Measurements from ENCODE around the gene EXD3.

The EXD3 gene

DNA sequence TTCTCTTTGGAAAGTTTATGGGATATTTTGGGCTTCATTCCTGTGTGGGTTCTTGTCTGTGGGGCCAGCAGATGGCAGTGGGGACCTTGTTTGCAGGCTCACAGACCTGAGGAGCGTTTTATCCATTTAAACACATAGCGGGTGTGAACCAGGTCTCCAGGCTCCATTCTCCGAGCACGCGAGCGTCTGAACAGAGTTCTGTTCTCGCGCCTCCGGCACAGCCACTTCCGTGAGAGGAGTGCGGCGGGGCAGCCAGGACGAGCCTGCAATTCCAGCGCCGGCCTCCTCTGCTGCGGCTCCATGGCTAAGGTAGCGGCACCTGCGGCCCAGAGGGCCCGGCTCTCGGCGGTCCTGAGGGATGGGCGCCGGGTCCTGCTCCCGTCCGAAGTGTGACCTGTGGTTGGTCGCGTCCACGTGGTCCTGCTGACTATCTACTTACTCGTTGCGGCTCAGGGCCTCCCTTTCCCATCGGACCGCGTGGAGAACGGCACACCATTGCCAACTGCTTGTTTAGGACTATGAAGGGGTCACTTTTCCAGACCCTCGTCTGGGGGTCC is 128.2 kb downstream of the EXD3 start:
- no peak for DNase-seq (ENCODE audit: low read depth)

DNA sequence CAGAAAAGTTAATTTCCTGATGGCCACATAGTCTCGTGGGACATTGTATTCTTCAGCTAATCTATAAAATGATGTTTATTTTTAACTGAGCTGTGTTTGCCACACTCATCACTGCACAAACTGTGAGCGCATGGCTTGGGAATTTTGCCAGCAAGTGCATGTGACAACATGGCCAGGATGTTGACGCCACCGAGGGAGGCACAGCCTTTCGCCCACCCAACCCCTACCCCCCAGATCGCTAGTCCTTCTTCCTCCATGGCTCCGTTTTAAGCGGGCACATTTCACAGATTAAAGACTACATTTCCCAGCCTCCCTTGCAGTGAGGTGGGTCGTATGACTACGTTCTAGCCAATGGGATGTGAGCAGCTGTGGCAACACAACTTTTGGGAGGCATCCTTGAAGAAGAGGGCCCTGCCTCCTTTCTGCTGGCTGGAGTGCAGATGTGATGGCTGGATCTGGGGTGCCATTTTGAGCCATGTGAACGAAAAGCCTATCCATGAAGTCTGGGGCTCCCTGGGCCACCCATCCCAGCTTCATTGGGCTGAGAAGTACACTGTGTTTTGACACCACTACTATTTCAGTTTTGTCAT is 128.8 kb downstream of the EXD3 start:
- DNase-seq (ENCODE audit: low read depth): no peak

DNA sequence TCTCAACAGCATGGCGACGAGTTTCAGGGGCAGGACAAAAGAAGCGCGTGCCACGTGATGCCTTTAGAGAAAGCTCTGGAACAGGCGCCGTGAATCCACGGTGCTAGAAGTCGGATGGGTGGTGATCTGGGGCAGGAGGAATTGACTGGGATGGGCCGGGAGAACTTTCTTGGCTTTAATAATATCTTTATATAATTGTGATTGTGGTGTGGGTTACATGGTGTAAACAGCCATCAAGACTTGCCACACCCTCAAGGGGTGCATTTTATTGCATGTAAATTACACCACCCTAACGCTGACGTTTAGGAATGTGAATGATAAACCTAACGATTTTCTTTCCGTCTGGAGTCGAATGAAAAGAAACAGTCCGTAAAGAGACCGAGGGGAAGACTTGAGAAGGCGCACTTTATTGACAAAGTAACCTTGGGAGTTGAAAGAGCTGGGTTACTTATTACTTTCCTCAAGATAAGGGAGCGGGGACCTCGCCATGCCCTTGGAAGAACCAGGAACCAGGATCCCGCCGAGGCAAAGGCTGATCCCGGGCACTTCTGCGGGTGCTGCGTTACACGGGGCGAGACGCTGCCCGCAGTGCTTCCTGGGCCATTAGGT is 129.4 kb downstream of the EXD3 start:
- DNase-seq (ENCODE audit: low read depth): no peak

DNA sequence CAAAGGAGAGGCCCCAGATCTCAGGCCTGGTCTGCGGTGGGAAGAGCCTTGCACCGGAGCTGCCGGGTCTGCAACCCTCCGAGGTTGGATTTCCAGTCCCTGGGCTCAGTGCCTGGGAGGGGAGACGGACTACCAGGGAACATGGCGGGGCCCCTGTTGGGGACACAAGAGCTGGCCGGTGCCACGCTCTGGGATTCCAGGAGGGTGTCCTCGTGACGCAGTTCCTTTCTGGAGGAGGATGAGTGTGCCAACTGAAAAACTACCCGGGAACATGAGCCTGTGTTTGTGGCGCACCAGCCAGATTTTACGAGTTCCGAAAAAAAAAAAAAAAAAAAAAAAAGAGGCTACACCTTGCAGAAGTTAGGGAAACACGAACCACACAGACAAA is 129.9 kb downstream of the EXD3 start:
- no peak for DNase-seq (ENCODE audit: low read depth)

DNA sequence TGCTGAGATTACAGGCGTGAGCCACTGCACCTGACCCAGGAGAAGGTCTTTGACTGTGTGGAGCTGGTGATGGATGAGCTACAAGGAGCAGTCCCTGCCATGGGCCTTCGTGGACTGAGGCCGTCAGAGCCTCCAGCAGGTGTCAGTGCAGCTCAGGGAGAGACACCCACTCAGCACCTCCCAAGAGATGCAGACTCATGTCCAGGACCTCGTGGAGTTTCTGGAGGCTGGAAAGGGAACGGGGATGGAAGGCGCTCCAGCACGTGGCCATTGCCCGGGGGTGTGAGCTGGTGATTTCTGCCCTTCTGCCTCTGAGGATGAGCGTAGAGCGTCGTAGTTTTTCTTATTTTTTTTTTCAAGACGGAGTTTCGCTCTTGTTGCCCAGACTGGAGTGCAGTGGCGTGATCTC is 136.0 kb downstream of the EXD3 start:
- DNase-seq (ENCODE audit: low read depth): no peak

DNA sequence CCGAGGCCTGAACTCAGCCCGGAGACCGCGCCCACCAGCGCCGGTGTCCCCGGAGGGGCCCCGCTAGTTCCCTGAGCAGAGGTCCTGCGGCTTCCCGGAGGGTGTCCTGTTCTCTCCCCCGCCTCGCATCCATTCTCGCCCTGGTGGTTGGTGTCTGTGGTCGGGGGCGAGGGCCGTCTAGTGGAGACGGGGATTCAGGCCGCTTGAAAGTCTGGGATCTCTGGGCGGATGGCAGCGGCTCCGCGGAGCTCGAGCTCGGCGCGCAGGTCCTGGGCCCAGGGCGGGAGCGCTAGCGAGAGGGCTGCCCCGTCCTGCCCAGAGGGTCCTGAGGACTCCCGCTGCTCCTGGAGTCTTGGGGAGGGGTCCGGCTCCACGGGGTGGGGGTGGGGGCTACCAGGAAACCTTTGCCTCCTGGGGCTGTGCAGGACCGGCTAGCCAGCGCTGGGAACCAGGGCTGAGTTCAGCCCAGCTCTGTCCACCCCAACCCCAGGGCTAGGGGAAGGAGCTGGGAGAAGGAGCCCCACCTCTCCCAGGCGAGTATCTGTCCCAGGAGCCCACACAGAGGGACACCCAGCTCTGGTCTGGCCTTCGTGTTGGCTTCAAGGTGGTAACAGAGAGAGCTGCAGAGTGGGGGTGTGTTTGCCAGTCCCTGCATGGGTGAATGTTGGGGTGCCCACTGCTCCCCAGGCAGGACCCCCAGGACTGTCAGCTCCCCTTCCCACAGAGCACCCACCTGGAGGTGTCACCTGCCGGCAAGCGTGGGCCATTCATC is 141.4 kb downstream of the EXD3 start:
- no peak for DNase-seq (ENCODE audit: low read depth)

DNA sequence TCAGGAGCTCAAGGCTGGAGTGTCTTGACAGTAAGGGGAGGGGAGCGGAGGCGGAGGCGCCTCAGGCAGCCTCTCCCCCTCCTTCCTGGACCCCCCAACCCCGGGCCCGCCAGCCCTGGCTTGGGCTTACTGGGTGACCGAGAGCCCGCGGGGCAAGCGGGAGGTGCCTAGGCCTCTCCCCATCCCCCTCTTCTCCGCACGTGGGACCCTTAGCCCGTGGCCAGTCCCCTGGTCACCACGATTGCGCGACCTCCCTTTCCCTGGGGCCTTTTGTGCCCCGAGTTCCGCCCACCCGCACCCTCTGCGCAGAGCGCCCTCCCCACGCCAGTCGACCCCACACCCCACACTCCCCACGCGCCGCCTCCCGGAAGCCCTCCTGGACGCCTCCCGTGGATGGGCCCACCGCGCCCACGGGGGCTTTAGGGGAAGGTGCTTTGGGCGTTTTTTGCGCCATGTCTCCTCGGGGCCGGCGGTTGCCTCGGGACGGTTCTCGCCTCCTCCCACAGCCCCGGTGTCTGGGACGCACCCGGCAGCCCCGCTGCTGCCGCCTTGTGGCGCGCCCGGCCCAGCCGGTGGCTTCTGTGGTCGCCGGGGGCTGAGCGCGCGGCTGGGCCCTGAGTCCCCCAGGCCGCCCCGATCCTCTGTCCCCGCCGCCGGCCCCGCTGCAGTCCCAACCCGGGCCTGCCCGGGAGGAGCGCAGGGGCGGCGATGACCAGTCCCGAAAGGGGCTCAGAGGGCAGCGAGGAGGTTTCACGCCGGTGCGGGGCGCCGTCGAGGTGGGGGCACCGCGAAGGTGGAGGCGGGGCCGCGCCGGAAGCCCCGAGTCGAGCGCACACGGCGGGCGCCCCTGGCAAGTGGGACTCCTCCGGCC is 142.3 kb downstream of the EXD3 start:
- DNase-seq (ENCODE audit: low read depth): no peak

DNA sequence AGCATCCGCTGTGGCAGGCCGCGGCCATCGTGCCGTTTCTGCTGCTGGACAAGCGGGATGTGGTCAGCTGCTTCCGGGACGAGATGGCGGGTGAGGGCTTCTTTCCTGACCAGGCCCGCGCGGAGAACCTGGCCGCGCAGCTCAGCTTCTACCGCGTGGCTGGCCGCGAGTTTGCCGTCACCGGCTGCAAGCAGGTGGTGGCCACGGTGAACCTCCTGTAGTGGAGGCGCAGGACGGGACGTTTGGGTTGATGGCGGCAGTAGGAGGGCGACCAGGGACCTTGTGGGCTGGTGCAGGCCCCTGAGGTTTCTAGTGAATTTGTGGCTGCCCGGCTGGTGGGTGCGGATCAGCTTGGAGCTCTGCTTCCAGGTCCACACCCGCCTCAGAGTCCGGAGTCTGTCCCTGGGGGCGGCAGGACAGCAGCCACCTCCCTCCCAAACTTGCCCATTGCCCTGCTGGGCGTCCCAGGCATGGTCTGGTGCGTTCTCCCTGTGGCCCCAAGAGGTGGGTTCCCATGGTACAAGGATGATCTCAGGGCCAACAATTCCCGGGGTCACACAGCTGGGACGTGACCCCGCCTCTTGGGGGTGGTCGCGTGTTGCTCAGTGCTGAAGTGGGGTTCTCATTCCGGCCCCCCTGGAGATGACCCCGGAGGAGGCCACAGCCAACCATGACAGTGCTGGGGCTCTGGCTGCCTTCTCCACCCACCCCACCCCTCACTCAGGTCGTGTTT is 143.1 kb downstream of the EXD3 start:
- no peak for DNase-seq (ENCODE audit: low read depth)

DNA sequence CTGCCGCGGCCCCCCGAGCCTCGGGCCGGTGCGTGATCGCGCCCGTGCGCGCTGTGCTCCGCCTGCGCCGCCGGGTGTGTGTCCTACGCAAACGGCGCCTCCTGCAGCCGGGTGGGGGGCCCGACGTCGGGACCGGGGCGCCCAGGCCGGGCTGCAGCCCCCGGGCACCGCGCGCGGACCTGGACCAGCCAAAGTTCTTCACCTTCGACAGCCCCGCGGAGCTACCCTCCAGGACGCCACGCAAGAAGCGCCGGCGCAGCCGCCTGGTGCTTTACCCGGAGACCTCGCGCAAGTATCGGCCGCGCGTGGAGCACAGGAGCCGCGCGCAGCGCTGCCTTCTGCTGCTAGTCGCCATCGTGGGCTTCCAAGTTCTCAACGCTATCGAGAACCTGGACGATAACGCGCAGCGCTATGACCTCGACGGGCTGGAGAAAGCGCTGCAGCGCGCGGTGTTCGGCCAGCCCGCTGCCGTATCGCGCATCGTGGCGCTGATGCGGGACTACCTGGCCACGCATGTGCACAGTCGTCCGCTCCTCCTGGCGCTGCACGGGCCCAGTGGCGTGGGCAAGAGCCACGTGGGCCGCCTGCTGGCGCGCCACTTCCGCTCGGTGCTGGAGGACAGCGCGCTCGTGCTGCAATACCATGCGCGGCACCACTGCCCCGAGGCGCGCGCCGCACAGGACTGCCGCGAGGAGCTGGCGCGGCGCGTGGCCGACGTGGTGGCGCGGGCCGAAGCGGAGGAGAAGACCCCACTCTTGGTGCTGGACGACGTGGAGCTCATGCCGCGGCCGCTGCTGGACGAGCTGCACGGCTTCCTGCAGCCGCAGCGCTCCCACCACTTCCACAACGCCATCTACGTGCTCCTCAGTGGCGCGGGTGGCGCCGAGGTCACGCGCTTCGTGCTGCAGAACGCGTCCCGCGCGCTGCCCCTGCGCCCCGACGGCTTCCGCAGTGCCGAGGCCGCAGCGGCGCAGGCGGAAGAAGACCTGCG is 143.9 kb downstream of the EXD3 start:
- DNase-seq (ENCODE audit: low read depth): no peak

DNA sequence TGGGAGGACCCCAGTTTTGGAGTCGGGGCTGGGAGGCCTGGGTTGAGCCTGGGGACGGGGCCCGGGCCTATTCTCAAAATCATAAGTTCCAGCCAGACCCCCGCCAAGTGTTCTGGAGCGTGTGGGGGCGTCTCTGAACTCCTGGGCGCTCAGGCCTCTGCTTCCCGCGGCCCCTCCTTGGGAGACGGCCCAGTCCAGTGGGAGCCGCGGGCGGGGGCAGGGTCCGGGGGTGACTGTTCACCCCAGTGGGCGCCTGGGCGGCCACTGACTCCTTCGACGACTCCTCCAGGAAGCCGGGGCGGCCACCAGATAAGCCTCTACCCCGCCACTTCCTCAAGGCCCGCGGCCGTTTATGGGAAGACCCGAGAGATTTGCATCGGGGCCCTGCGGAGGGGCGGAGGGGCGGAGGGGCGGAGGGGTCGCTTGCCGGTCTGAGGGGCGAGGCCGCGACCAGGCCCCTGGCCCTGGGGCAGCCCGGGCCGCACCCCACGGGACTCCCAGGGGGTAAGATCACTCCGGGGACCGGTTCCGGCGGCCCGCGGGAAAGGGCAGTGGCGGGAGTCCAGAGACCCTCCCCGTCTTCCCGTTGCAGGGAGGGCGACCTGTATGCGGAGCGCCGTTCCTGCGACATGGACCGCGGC is 144.8 kb downstream of the EXD3 start:
- DNase-seq (ENCODE audit: low read depth): no peak

DNA sequence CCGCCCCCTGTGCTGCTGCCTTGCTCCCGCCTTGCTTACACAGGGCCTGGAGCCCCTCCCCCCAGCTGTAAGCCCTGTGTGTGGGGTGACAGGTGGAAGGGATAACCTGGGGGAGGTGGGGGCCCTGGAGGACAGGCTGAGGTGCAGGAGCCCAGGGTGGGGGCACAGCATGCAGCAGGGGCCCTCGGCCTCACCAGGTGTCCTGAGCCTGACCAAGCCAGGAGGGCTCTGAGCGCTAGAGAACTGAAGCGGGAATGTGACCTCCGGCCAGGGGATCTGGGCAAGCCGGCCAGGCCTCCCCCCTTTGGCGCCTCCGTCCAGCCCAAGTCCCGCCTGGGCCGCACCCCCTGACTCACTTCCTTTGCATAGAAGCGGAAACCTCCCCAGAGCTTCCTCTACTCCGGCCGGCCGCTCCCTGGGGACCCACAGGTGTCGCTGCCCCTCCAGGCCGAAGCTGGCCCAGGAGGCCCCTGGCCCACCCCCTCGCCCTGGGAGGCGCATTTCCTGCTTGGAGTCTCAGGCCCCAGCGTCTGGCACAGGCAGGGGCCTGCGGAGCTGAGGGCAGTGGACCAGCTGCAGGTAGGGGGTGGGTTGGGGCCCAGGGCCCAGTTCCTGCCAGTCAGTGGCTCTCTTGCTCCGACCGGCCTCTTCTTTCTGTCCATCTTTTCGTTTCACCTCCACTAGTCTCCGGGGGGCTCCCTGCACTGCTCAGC is 145.5 kb downstream of the EXD3 start, which contains the start of gene TOR4A:
TOR4A (plus strand) TSS at position 398 of the 713 bp plus-strand sequence. CDS start 964 bp downstream, outside the sequence.
- DNase-seq (ENCODE audit: low read depth): no peak

DNA sequence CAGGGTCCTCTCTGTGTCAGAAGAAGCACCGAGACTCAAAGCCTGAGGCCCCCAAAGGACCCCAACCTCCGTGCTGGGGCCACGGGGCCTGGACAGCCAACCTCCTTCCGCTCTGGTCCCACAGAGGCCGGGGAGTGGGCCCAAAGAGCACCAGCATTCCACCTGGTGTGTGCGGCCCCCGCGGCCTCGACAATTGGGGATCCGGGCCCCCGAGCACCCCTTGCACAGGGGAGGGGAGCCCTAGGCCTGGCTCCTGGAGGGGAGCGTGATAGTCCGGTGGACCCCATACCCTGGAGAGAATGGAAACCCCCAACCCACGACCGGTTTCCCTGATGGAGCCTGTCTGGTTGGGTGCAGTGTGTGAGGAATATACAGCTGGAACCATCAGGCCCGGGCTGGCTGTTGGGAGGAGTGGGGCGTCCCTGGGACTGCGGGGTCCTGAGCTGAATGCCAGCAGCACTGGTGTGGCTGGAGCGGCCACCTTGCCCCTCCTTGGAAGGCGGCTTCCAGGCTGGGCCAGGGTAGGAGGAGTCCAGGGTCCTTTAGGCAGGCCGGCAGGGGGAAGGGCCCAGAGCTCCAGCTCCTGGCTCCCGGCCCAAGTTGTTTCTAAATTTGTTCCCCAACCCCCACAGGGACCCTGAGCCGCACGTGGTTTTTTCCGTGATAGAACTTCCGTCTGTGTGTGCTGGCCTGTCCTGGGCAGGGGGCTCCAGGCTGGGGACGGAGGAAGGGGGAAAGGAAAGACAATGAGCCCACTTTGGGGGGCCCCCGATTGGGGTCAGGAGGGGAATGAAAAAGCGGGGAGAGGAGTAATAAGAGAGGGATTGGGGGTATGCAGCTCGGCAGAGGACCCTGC is 146.3 kb downstream of the EXD3 start:
- DNase-seq (ENCODE audit: low read depth): no peak

DNA sequence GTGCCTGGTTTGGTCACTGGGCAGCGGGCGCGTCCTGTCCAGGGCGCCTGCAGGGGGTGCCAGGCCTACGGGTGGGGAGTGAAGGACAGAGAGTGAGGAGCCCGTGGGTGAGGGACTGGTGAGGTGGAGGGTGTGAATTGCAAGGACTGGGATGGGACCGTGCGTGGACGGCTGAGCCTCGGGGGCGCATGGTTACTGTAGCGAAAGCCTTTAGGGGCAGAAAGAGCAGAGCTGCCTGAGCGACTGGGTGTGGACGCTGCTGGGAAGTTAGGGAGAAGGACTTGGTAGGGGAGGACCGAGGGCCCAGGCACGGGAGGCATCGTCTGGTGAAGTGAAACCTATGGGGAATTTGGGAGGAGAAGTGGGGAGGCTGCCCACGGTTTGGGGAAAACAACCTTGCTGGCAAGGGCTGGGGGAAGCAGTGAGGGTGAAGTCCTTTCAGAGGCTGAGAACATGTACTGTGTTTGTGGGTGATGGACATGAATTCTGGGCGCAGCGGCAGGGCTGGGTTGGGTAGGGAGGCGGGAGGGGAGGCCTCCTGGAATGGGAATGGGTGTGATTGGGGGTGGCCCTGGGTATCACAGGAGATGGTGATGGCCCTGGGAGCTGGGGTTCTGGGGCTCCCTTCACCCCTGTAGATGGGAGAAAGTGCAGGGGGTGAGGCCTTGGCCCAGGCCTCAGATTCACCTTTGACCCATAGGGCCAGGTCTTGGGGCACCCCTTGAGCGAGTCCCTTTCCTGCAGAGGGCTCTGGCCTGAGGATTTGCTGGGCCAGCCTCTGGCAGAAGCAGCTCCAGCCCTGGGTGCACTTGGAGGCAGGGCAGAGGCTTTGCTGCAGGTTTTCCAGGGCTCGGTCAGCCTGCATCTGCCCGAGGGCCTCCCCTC is 147.1 kb downstream of the EXD3 start:
- no peak for DNase-seq (ENCODE audit: low read depth)

DNA sequence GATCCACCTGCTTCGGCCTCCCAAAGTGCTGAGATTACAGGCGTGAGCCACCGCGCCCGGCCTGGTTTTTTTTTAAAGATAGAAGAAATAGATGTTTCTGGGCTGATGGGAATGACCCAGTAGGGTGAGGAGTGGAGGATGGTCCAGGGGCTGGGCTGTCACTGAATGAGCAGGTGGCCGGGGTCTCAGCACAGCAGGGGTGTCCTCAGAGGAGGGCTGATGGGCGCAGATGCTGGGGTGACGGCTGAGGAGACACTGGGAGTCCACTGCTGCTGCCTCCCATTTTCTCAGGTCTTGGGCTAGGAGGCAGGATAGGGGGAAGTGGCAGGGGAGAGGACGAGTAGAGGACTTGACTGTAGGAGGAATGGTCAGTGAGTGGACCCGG is 147.8 kb downstream of the EXD3 start:
- DNase-seq (ENCODE audit: low read depth): no peak

DNA sequence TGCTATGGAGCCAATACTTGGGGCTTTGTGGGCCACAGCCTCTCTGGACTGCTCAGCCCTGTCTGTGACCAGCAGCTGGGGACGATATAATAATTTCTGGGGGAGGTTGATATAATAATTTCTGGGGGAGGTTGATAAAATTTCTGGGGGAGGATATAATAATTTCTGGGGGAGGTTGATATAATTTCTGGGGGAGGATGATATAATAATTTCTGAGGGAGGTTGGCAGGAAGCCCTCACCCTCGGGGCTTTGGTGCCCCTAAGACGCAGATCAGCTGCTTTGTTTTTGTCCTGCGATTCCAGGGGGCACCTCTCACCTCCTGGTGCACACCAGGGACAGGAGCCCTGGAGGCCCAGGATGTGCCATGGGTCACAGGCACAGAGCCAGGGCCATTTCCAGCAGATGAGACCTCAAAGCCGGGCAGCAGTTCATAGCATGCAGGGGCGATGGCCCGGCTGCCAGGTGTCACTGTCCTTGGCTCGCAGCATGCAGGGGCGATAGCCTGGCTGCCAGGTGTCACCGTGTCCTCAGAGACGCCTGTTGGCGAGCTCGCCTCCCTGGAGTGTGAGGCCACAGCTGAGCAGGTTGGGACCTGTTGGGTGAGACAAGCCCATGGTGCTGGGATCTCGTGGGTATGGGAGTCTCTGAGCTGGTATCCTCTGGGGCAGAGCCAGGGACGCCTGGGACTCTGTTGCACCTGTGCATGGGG is 149.2 kb downstream of the EXD3 start:
- DNase-seq (ENCODE audit: low read depth): no peak

DNA sequence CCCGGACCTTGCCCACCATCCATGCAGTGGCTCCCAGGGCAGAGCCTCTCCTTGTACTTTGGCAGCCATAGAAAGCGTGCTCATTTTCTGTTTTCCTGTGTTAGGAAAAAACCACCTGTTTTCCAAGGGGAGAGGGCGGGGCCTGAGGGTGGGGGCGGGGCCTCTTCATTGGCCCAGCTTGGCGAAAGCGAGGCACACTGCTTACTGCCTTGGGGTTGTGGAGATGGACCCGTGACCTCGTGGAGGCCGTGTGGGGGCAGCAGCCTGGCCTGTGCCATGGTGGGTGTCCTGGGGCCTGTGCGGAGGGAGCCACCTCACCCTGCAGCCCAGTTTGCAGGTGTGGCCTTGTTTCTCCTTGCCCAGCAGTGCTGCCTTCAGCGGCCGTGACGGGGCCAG is 149.9 kb downstream of the EXD3 start:
- DNase-seq (ENCODE audit: low read depth): no peak

Measured in T-helper 22 cell (primary cell).